Fibroblast of lung (primary cell): ENCODE data around the gene CHMP4A. TPM values are rescaled to one million over a fixed set of nuclear protein-coding genes. Genes with fewer than 3 reads are reported as not detected.

Experiments
- DNase-seq, 2 donors: peaks; one replicate each; pipeline versions ENCODE4 v3.0.0 to v3.0.0-alpha.2; 2010; ENCODE audit warnings: low read depth in 2 of 2
- H2AFZ ChIP-seq: 2 replicates; pipeline ENCODE4 v1.5.1; 2012; ENCODE audit warnings: low read length, control low read depth, inconsistent platforms
- H3K27ac ChIP-seq: 2 replicates; pipeline ENCODE4 v1.5.1; 2011; ENCODE audit warnings: low read length, control low read depth; ENCODE audit not compliant: insufficient read depth
- H3K27me3 ChIP-seq: 2 replicates; pipeline ENCODE4 v1.5.1; 2011; ENCODE audit warnings: mild to moderate bottlenecking, low read length; ENCODE audit not compliant: control insufficient read depth, insufficient read depth
- H3K36me3 ChIP-seq: 2 replicates; pipeline ENCODE4 v1.5.1; 2011; ENCODE audit warnings: low read length; ENCODE audit not compliant: control insufficient read depth, insufficient read depth
- H3K4me1 ChIP-seq: 2 replicates; pipeline ENCODE4 v1.5.1; 2011; ENCODE audit warnings: low read length; ENCODE audit not compliant: control insufficient read depth, insufficient read depth; ENCODE audit errors: extremely low read depth
- H3K4me2 ChIP-seq: 2 replicates; pipeline ENCODE4 v1.5.1; 2011; ENCODE audit warnings: low read length, control low read depth; ENCODE audit not compliant: insufficient read depth; ENCODE audit errors: extremely low read depth
- H3K4me3 ChIP-seq, 4 experiments: fragments of 200-600 bp in 1 of 4; sonication (generic) in 1 of 4; replicated peaks in 1 of 4; 2 replicates each; pipeline ENCODE4 v1.5.1; 2011 to 2016; ENCODE audit warnings: low read length in 4 of 4, low read depth in 3 of 4, mild to moderate bottlenecking in 3 of 4, control low read depth in 2 of 4, inconsistent platforms in 1 of 4, mixed read lengths in 1 of 4; ENCODE audit not compliant: insufficient read depth in 1 of 4; ENCODE audit errors: control extremely low read depth in 1 of 4
- H3K79me2 ChIP-seq: 2 replicates; pipeline ENCODE4 v1.5.1; 2012; ENCODE audit warnings: mild to moderate bottlenecking, low read length, inconsistent platforms; ENCODE audit not compliant: control insufficient read depth, insufficient read depth
- H3K9ac ChIP-seq: 2 replicates; pipeline ENCODE4 v1.5.1; 2011; ENCODE audit warnings: mild to moderate bottlenecking, low read length, control low read depth; ENCODE audit not compliant: insufficient read depth
- H3K9me3 ChIP-seq: 2 replicates; pipeline ENCODE4 v1.5.1; 2012; ENCODE audit warnings: low read depth, low read length; ENCODE audit not compliant: control insufficient read depth, insufficient read depth
- H4K20me1 ChIP-seq: 2 replicates; pipeline ENCODE4 v1.5.1; 2011; ENCODE audit warnings: low read length; ENCODE audit not compliant: control insufficient read depth, insufficient read depth; ENCODE audit errors: extremely low read depth
- CTCF ChIP-seq, 2 donors: IDR thresholded peaks in 1 of 2; conservative IDR thresholded peaks in 1 of 2; 1 replicate in 1 of 2; 2 replicates in 1 of 2; pipeline ENCODE4 v1.5.1; 2011 to 2012; ENCODE audit warnings: low read length in 2 of 2, control low read depth in 1 of 2, inconsistent platforms in 1 of 2, low read depth in 1 of 2, mild to moderate bottlenecking in 1 of 2
- EZH2 ChIP-seq: IDR thresholded peaks from 2 replicates; pipeline ENCODE4 v1.5.1; 2012; ENCODE audit warnings: low read length, control low read depth, mild to moderate bottlenecking; ENCODE audit errors: missing control alignments
- polyA plus RNA-seq, 2 donors: library from polyadenylated mRNA; depleted of rRNA in 1 of 2; stranded (reverse) in 1 of 2; unstranded in 1 of 2; fragments of >200 nt; gene quantifications; 2 replicates each; pipeline ENCODE4 v1.2.1, GENCODE V29; 2011 to 2012; ENCODE audit warnings: missing spikeins in 1 of 2
- total RNA-seq: library from RNA; depleted of rRNA; stranded (reverse); fragments of >200 nt; gene quantifications from 2 replicates; pipeline ENCODE4 v1.2.1, GENCODE V29; 2014

CHMP4A gene
- total and polyA plus RNA-seq, 2 donors (not counting 1 experiment from before 2014, with no cell fraction given), result 22.1 to 96.8 TPM

GRCh38 chr14:24215495-24216344, 2.4 kb upstream of the CHMP4A start, which contains the start of gene MDP1:
TSS of gene MDP1 (minus strand) at chr14:24216066. CDS start at chr14:24215955, 111 bp downstream.
- TF ChIP-seq EZH2 (no peak), CTCF (conservative IDR thresholded peaks at IDR 0.05 in 1 of 2, IDR thresholded peaks at IDR 0.05 in 1 of 2; ENCODE audit: low read depth in 1 of 2, low read length in 2 of 2) (peak in 1 of 2 donors; percentile 37)
- peak within 1 kb of the TSS; percentile 89 for H3K4me2 ChIP-seq
- H3K27ac ChIP-seq, result peak within 1 kb of the TSS; percentile 81
- H4K20me1 ChIP-seq, result no peaks in the 10 kb centered on the region
- H3K27me3 ChIP-seq, result no peaks in the 10 kb centered on the region
- H3K79me2 ChIP-seq, result peaks cover 9% of the 10 kb centered on the region
- peaks cover 9% of the 10 kb centered on the region for H3K4me1 ChIP-seq
- peaks cover 5% of the 10 kb centered on the region for H3K36me3 ChIP-seq
- peak within 1 kb of the TSS; percentile 80 for H3K9ac ChIP-seq
- H2AFZ ChIP-seq, result peak within 1 kb of the TSS; percentile 83
- peak; percentile 82 to 87 for DNase-seq
- no peaks in the 10 kb centered on the region for H3K9me3 ChIP-seq
- peak within 1 kb of the TSS; percentile 48 to 93 (median 72) for H3K4me3 ChIP-seq

GRCh38 chr14:24213866-24214662, 776 bp upstream of the CHMP4A start:
- no peak for DNase-seq
- TF ChIP-seq EZH2 (no peak), CTCF (conservative IDR thresholded peaks at IDR 0.05 in 1 of 2, IDR thresholded peaks at IDR 0.05 in 1 of 2; ENCODE audit: low read depth in 1 of 2, low read length in 2 of 2) (no peak)
- Histone ChIP-seq H3K4me1 (peaks cover 9% of the 10 kb centered on the region), H3K4me3 (peak overlapping the region; percentile 80 to 96 (median 84)), H4K20me1 (no peaks in the 10 kb centered on the region), H3K9me3 (no peaks in the 10 kb centered on the region), H3K4me2 (peak overlapping the region; percentile 98), H3K27ac (peak overlapping the region; percentile 99), H3K27me3 (no peaks in the 10 kb centered on the region), H3K9ac (no peak overlapping the region), H2AFZ (peak overlapping the region; percentile 97), H3K36me3 (peaks cover 11% of the 10 kb centered on the region), H3K79me2 (peaks cover 3% of the 10 kb centered on the region)

GRCh38 chr14:24211311-24211710, 2.0 kb downstream of the CHMP4A start:
- Histone ChIP-seq H3K36me3 (peaks cover 15% of the 10 kb centered on the region), H3K9ac (no peak overlapping the region), H3K9me3 (no peaks in the 10 kb centered on the region), H3K4me1 (peaks cover 9% of the 10 kb centered on the region), H3K79me2 (peaks cover 3% of the 10 kb centered on the region), H3K27me3 (no peaks in the 10 kb centered on the region), H3K4me2 (no peak overlapping the region), H3K4me3 (no peak overlapping the region), H2AFZ (no peak overlapping the region), H3K27ac (no peak overlapping the region), H4K20me1 (no peaks in the 10 kb centered on the region)
- TF ChIP-seq EZH2 (no peak), CTCF (conservative IDR thresholded peaks at IDR 0.05 in 1 of 2, IDR thresholded peaks at IDR 0.05 in 1 of 2; ENCODE audit: low read depth in 1 of 2, low read length in 2 of 2) (no peak)
- DNase-seq, result no peak
